SU-DHL-6 (cell line): ENCODE measurements around the gene IYD.

Experiments used
- EZH2phosphoT487 ChIP-seq: fragments of 200-600 bp; sonication (generic), shearing (Covaris generic); conservative IDR thresholded peaks from 2 replicates; pipeline ENCODE4 v1.6.1; 2018; ENCODE audit warnings: mild to moderate bottlenecking, antibody characterized with exemption, low read length, moderate library complexity, mixed read lengths
- TF ChIP-seq, protein P1 (sequence below): fragments of 200-600 bp; sonication (generic); IDR thresholded peaks from one replicate; pipeline ENCODE4 v1.5.1; 2017; ENCODE audit warnings: antibody characterized with exemption, mild to moderate bottlenecking, low read length, moderate library complexity; ENCODE audit not compliant: insufficient read depth, poor library complexity, severe bottlenecking

DNA sequence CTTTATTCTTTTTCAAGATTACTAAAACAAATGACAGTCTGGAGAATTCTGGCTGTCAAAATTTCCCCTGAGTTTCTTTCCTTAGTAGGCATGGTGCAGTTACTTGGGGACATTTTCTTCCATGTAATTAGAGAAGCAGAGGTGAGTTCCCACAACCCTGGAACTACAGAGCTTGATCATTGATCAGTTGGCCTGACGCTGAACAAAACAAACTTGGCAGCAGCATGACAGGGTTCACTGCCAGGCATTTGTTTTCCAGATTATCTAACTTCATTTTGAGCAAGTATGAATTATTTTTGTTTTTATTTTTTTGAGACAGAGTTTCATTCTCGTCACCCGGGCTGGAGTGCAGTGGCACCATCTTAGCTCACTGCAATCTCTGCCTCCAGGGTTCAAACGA is 22.6 kb downstream of the IYD start:
- TF ChIP-seq, protein P1, sequence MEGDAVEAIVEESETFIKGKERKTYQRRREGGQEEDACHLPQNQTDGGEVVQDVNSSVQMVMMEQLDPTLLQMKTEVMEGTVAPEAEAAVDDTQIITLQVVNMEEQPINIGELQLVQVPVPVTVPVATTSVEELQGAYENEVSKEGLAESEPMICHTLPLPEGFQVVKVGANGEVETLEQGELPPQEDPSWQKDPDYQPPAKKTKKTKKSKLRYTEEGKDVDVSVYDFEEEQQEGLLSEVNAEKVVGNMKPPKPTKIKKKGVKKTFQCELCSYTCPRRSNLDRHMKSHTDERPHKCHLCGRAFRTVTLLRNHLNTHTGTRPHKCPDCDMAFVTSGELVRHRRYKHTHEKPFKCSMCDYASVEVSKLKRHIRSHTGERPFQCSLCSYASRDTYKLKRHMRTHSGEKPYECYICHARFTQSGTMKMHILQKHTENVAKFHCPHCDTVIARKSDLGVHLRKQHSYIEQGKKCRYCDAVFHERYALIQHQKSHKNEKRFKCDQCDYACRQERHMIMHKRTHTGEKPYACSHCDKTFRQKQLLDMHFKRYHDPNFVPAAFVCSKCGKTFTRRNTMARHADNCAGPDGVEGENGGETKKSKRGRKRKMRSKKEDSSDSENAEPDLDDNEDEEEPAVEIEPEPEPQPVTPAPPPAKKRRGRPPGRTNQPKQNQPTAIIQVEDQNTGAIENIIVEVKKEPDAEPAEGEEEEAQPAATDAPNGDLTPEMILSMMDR, result no peak
- no peak for TF ChIP-seq EZH2phosphoT487
